Right lobe of liver (tissue), 4 donors: Measurements from ENCODE around the gene PDE6A.

ENCODE experiments used
- CTCF ChIP-seq, 4 donors: fragments of 200-600 bp in 3 of 4; fragments of 450-650 bp in 1 of 4; IDR thresholded peaks; one replicate each; pipeline versions ENCODE4 v1.5.1 to v1.8.0; 2016 to 2022; ENCODE audit warnings: antibody characterized with exemption in 4 of 4, mild to moderate bottlenecking in 2 of 4
- POLR2A ChIP-seq: fragments of 450-650 bp; IDR thresholded peaks from one replicate; pipeline ENCODE4 v1.6.1; 2017; ENCODE audit warnings: antibody characterized with exemption, mild to moderate bottlenecking
- donor health status: DM: no; HTN: no; CAD: no.
- donor health status: DM: no; HTN: no; CAD: no.
- donor health status: DM: no; HTN: yes; CAD: no.

- no peak for TF ChIP-seq POLR2A
- TF ChIP-seq CTCF (IDR thresholded peaks at IDR 0.05): no peak
These were observed 133.7 kb downstream of the PDE6A start for GRCh38 chr5:149810856-149811255.
